Raji (cell line): Measurements from ENCODE around the gene NR2C2.
A peak's percentile ranks its signal among the peaks of the same experiment; 100 is the strongest.

Experiments used
- POLR2A ChIP-seq: IDR thresholded peaks from 2 replicates; pipeline ENCODE4 v1.6.1; 2011; ENCODE audit warnings: low read depth, low read length, control low read depth; ENCODE audit not compliant: insufficient read depth

The NR2C2 gene

GRCh38 chr3:14938954-14939353 is 8.4 kb upstream of the NR2C2 start:
- no peak for TF ChIP-seq POLR2A

- TF ChIP-seq POLR2A = no peak
These were observed 5.5 kb upstream of the NR2C2 start for GRCh38 chr3:14941871-14942270.

GRCh38 chr3:14943042-14943441 is 4.3 kb upstream of the NR2C2 start:
- no peak for TF ChIP-seq POLR2A

GRCh38 chr3:14946236-14946635 is 1.1 kb upstream of the NR2C2 start:
- TF ChIP-seq POLR2A = no peak

GRCh38 chr3:14946739-14947099 is 664 bp upstream of the NR2C2 start:
- TF ChIP-seq POLR2A = no peak

- peak; percentile 50 for TF ChIP-seq POLR2A
These were observed 664 bp downstream of the NR2C2 start for GRCh38 chr3:14947886-14948608.

GRCh38 chr3:14948609-14949038 is 1.2 kb downstream of the NR2C2 start:
- peak; percentile 52; the same call in 1 of the 2 replicates for TF ChIP-seq POLR2A

- TF ChIP-seq POLR2A = no peak
These were observed 1.7 kb downstream of the NR2C2 start for GRCh38 chr3:14949126-14949525.

GRCh38 chr3:14950274-14950673 is 2.9 kb downstream of the NR2C2 start:
- TF ChIP-seq POLR2A = no peak

GRCh38 chr3:14957153-14957552 is 9.8 kb downstream of the NR2C2 start:
- TF ChIP-seq POLR2A = no peak

- peak; percentile 39; the same call in 1 of the 2 replicates for TF ChIP-seq POLR2A
These were observed 10.5 kb downstream of the NR2C2 start for GRCh38 chr3:14957925-14958324.

- TF ChIP-seq POLR2A = no peak
These were observed 12.1 kb downstream of the NR2C2 start for GRCh38 chr3:14959359-14959943.

- no peak for TF ChIP-seq POLR2A
These were observed 15.4 kb downstream of the NR2C2 start for GRCh38 chr3:14962762-14963161.

- TF ChIP-seq POLR2A = no peak
These were observed 19.9 kb downstream of the NR2C2 start for GRCh38 chr3:14967285-14967684.

GRCh38 chr3:14969671-14970070 is 22.3 kb downstream of the NR2C2 start:
- no peak for TF ChIP-seq POLR2A

- no peak for TF ChIP-seq POLR2A
These were observed 28.9 kb downstream of the NR2C2 start for GRCh38 chr3:14976317-14976716.

- TF ChIP-seq POLR2A = no peak
These were observed 33.3 kb downstream of the NR2C2 start for GRCh38 chr3:14980689-14981088.
